Thyroid gland (tissue), 4 donors: ENCODE measurements around the gene ATP6V0B. TPM values are rescaled to one million over a fixed set of nuclear protein-coding genes. Genes with fewer than 3 reads are reported as not detected.

ENCODE experiments used
- DNase-seq, 2 donors: peaks; one replicate each; pipeline ENCODE4 v3.0.0-alpha.2; 2019
- H3K27ac ChIP-seq, 3 donors: fragments of 200-600 bp; sonication (generic); 1 replicate in 2 of 3; 2 replicates in 1 of 3; pipeline ENCODE4 v1.5.1; 2016 to 2019; ENCODE audit warnings: mild to moderate bottlenecking in 1 of 3, moderate library complexity in 1 of 3
- H3K27me3 ChIP-seq: fragments of 200-600 bp; sonication (generic); one replicate; pipeline ENCODE4 v1.5.1; 2019
- H3K36me3 ChIP-seq, 2 donors: fragments of 200-600 bp; sonication (generic); one replicate each; pipeline ENCODE4 v1.5.1; 2016 to 2019
- H3K4me1 ChIP-seq, 2 donors: fragments of 200-600 bp; sonication (generic); one replicate each; pipeline ENCODE4 v1.5.1; 2017 to 2019
- H3K4me3 ChIP-seq, 3 donors: fragments of 200-600 bp; sonication (generic); replicated peaks in 1 of 3; 1 replicate in 2 of 3; 2 replicates in 1 of 3; pipeline ENCODE4 v1.5.1; 2016; ENCODE audit warnings: mild to moderate bottlenecking in 1 of 3
- H3K9me3 ChIP-seq: fragments of 200-600 bp; sonication (generic); one replicate; pipeline ENCODE4 v1.5.1; 2017
- CTCF ChIP-seq, 6 experiments: fragments of 200-600 bp in 3 of 6; fragments of 450-650 bp in 3 of 6; sonication (generic) in 3 of 6; IDR thresholded peaks; one replicate each; pipeline ENCODE4 v1.5.1; 2016 to 2019; ENCODE audit warnings: antibody characterized with exemption in 6 of 6, mild to moderate bottlenecking in 2 of 6, inconsistent platforms in 1 of 6, moderate library complexity in 1 of 6
- POLR2A ChIP-seq, 2 donors: fragments of 450-650 bp; IDR thresholded peaks; one replicate each; pipeline ENCODE4 v1.6.1; 2017; ENCODE audit warnings: antibody characterized with exemption in 2 of 2, mild to moderate bottlenecking in 2 of 2, moderate library complexity in 1 of 2
- WGBS, 2 donors: methylation state at CpG; one replicate each; pipeline ENCODE4 v1.1.5; 2017; 5-methylcytosine and 5-hydroxymethylcytosine counted together
- intact Hi-C: fragments of 100-400 bp; cut with DNase I; formaldehyde crosslinking; loops from one replicate; pipeline ENCODE4 v1.15.1; 2023
- total RNA-seq, 4 donors: library from RNA; depleted of rRNA; stranded (reverse); fragments of >200 nt; gene quantifications; one replicate each; pipeline ENCODE4 v1.2.3, GENCODE V29; 2016

Gene ATP6V0B
- total RNA-seq, 4 donors from 2014 or later = 128 to 302 (median 216) TPM

- DNase-seq = no peak
Observed at GRCh38 chr1:43954036-43954435, 20.7 kb upstream of the ATP6V0B start.

DNA sequence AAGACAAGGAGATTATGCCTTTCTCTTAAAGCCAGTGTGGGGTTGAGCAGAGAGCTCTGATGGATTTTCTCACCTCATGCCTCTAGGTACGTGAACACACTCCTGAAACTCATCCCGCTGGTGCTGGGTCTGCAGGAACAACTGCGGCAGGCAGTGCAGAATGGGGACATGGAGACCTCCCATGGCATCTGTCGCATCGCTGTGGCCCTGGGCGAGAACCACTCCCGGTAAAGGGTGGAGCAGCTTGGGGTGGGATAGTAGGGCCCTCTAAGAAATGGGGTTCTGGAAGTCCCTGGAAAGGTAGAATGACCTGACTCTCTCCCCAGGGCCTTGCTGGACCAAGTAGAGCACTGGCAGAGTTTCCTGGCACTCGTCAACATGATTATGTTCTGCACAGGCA is 18.5 kb upstream of the ATP6V0B start:
- no peaks in the 10 kb centered on the region for H3K27me3 ChIP-seq
- H3K36me3 ChIP-seq = peaks cover 27 to 34% of the 10 kb centered on the region in 2 donors
- TF ChIP-seq POLR2A (IDR thresholded peaks at IDR 0.05) (no peak), CTCF (IDR thresholded peaks at IDR 0.05) (no peak)

More at GRCh38 chr1:43954036-43954435, 20.7 kb upstream of the ATP6V0B start:
- no peak for TF ChIP-seq POLR2A (IDR thresholded peaks at IDR 0.05)
- no peak for TF ChIP-seq CTCF (IDR thresholded peaks at IDR 0.05)
- Histone ChIP-seq H3K27me3 (no peaks in the 10 kb centered on the region), H3K9me3 (no peaks in the 10 kb centered on the region), H3K4me1 (peaks cover 3 to 24% of the 10 kb centered on the region in 2 donors), H3K27ac (no peak overlapping the region), H3K4me3 (no peak overlapping the region), H3K36me3 (peaks cover 18 to 27% of the 10 kb centered on the region in 2 donors)
- 81 to 92% methylated on average over 4 to 5 of the region's 5 CpGs for WGBS, 2 donors
- intact Hi-C loops = no loop called here

GRCh38 chr1:43957407-43958040 is 17.2 kb upstream of the ATP6V0B start:
- Histone ChIP-seq H3K4me1 (no peaks in the 10 kb centered on the region), H3K27ac (no peak overlapping the region), H3K4me3 (no peak overlapping the region), H3K36me3 (peaks cover 27 to 40% of the 10 kb centered on the region in 2 donors), H3K9me3 (no peaks in the 10 kb centered on the region), H3K27me3 (no peaks in the 10 kb centered on the region)
- DNase-seq = no peak
- no peak for TF ChIP-seq CTCF (IDR thresholded peaks at IDR 0.05)
- no peak for TF ChIP-seq POLR2A (IDR thresholded peaks at IDR 0.05)
- 96% methylated on average over 6 to 7 of the region's 7 CpGs for WGBS, 2 donors
- intact Hi-C loops = no loop called here

More for the DNA sequence above, 18.5 kb upstream of the ATP6V0B start:
- 97 to 99% methylated on average over 8 of the region's 8 CpGs for WGBS, 2 donors
- DNase-seq = no peak
- H3K27ac ChIP-seq = no peak overlapping the region
- H3K9me3 ChIP-seq = no peaks in the 10 kb centered on the region
- intact Hi-C loops = no loop called here
- no peak overlapping the region for H3K4me3 ChIP-seq
- peaks cover 0 to 8% of the 10 kb centered on the region in 2 donors for H3K4me1 ChIP-seq

DNA sequence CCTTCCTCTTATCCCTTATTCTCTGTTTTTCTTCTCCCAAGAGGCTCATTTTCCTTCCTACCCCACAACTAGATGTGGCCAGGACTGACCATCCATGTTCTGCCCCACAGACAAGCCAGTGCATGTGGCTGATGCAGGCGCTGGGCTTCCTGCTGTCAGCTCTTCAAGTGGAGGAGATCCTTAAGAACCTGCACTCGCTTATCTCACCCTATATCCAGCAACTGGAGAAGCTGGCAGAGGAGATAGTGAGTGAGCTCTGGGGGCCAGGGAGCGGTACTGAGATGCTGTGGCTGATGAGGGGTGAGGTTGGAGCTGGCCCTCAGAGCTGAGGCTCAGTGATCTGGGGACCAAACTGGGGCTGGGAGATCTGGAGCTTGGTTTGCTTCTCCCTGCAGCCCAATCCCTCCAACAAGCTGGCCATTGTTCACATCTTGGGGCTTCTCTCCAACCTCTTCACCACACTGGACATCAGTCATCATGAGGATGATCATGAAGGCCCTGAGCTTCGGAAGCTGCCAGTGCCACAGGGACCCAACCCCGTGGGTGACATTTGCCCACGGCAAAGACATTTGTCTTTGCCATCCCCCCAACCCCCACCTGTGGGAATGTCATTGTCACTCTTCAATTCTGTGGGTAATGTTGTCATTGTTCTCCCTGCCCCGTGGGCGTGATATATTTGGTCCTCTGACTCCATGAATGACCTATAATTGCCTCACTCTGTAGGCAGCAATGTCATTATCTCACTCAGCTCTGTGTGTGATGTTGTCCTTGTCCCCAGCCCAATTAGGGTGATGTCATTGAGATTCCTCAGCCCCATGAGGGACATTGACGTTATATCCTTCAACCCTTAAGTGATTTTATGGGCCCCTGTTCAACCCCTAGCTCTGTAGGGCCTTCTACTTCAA is 16.2 kb upstream of the ATP6V0B start:
- intact Hi-C loops = no loop called here

More for the DNA sequence above, 16.2 kb upstream of the ATP6V0B start:
- H3K36me3 ChIP-seq = peaks cover 27 to 40% of the 10 kb centered on the region in 2 donors
- TF ChIP-seq POLR2A (IDR thresholded peaks at IDR 0.05) (no peak), CTCF (IDR thresholded peaks at IDR 0.05) (no peak)
- no peak overlapping the region for H3K27ac ChIP-seq
- H3K4me1 ChIP-seq = no peaks in the 10 kb centered on the region
- DNase-seq = no peak
- H3K9me3 ChIP-seq = no peaks in the 10 kb centered on the region
- no peak overlapping the region for H3K4me3 ChIP-seq
- H3K27me3 ChIP-seq = no peaks in the 10 kb centered on the region
- WGBS, 2 donors = 92 to 95% methylated on average over 9 of the region's 9 CpGs
